H1 (cell line): ENCODE data around the gene CHST11. TPM values are rescaled to one million over a fixed set of nuclear protein-coding genes. Genes with fewer than 3 reads are reported as not detected.

Experiments used
- ASH2L ChIP-seq: fragments of 200-600, 300-600 bp; sonication (generic); IDR thresholded peaks from one replicate; pipeline ENCODE4 v1.7.1; 2017; ENCODE audit warnings: low read length
- CTBP2 ChIP-seq: IDR thresholded peaks from 2 replicates; pipeline ENCODE4 v1.7.0; 2011; ENCODE audit warnings: borderline replicate concordance, mild to moderate bottlenecking, moderate library complexity, mixed read lengths, low read length; ENCODE audit not compliant: insufficient read depth, insufficient read length
- FOSL1 ChIP-seq: IDR thresholded peaks from 2 replicates; pipeline ENCODE4 v1.6.1; 2011; ENCODE audit warnings: mild to moderate bottlenecking, low read depth, low read length, moderate library complexity; ENCODE audit not compliant: insufficient read depth
- JUN ChIP-seq: IDR thresholded peaks from 2 replicates; pipeline ENCODE4 v1.6.1; 2011; ENCODE audit warnings: low read depth, mild to moderate bottlenecking, improper control_type of control experiment, low read length
- SAP30 ChIP-seq: fragments of 300-600 bp; sonication (generic); IDR thresholded peaks from 2 replicates; pipeline ENCODE4 v1.7.1; 2012; ENCODE audit warnings: low read length, moderate library complexity, mild to moderate bottlenecking, inconsistent platforms; ENCODE audit not compliant: insufficient read depth, insufficient replicate concordance
- SIN3A ChIP-seq, 2 experiments: IDR thresholded peaks in 1 of 2; conservative IDR thresholded peaks in 1 of 2; 2 replicates each; pipeline ENCODE4 v1.6.1; 2011 to 2012; ENCODE audit warnings: low read length in 2 of 2, improper control_type of control experiment in 1 of 2, low read depth in 1 of 2, mild to moderate bottlenecking in 1 of 2
- ZNF274 ChIP-seq: IDR thresholded peaks from 2 replicates; pipeline ENCODE4 v1.7.0; 2012; ENCODE audit warnings: low read length, borderline replicate concordance; ENCODE audit errors: extremely low read depth
- polyA plus RNA-seq, 7 experiments: library from polyadenylated mRNA; depleted of rRNA in 3 of 7; stranded (reverse) in 5 of 7; unstranded in 2 of 7; fragments of >200 nt in 5 of 7; fragments of 200-250 nt in 2 of 7; gene quantifications; 1 replicate in 5 of 7; 2 replicates in 1 of 7; 4 replicates in 1 of 7; pipeline versions ENCODE4 v1.2.1 to v1.2.3, GENCODE V29; 2011 to 2013; ENCODE audit warnings: missing spikeins in 2 of 7, mixed read lengths in 2 of 7
- total RNA-seq: library from RNA; stranded (reverse); fragmentation: NEBNext Ultra II Directional; extraction: Animal tissue kit (Norgen Biotek cat#: 25700); gene quantifications from 2 replicates; pipeline ENCODE4 v1.2.1, GENCODE V29; 2021
- TF ChIP-seq, protein P1 (sequence below): IDR thresholded peaks from 2 replicates; pipeline ENCODE4 v1.6.1; 2012; ENCODE audit warnings: inconsistent platforms

CHST11 gene
- total and polyA plus RNA-seq, 2 of the 8 experiments (the other 6 are each of a cell fraction or from before 2014, with no cell fraction given): 14.4 to 20.8 TPM

DNA sequence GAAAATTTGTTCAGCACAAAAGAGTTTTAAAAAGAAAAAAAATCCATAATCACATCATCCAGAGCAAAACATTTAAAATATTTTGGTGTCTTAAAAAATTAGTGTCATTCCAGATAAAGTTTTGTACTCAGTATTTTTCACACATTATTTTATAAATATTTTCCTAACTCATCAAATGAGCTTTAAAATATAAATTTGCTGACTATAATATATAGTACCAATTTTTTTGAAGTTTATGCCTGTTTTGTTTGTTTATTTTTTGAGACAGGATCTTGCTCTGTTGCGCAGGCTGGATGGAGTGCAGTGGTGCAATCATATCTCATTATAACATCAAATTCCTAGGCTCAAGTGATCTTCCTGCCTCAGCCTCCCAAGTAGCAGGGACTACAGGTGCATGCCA lies 337.2 kb downstream of the CHST11 start (continued):
- TF ChIP-seq SIN3A (conservative IDR thresholded peaks at IDR 0.05 in 1 of 2, IDR thresholded peaks at IDR 0.05 in 1 of 2; ENCODE audit: low read depth in 1 of 2, low read length in 2 of 2) (no peak), CTBP2 (no peak), FOSL1 (no peak), ASH2L (no peak), SAP30 (no peak), JUN (no peak), ZNF274 (no peak)
- TF ChIP-seq, protein P1, sequence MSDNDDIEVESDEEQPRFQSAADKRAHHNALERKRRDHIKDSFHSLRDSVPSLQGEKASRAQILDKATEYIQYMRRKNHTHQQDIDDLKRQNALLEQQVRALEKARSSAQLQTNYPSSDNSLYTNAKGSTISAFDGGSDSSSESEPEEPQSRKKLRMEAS: no peak
